Endothelial cell (in vitro differentiated cells): ENCODE data around the gene PRSS33. TPM values are rescaled to one million over a fixed set of nuclear protein-coding genes. Genes with fewer than 3 reads are reported as not detected.

Experiments
- DNase-seq: peaks from one replicate; pipeline ENCODE4 v3.0.0; 2021; ENCODE audit warnings: low spot score
- H3K27ac Mint-ChIP-seq: one replicate; pipeline ENCODE4 v1.8.0; 2021; ENCODE audit warnings: mixed read lengths, inconsistent platforms; ENCODE audit not compliant: unreplicated experiment
- H3K27me3 Mint-ChIP-seq: one replicate; pipeline ENCODE4 v1.8.0; 2021; ENCODE audit warnings: mild to moderate bottlenecking, moderate library complexity, mixed read lengths, inconsistent platforms; ENCODE audit not compliant: unreplicated experiment
- H3K36me3 Mint-ChIP-seq: one replicate; pipeline ENCODE4 v1.8.0; 2021; ENCODE audit warnings: mild to moderate bottlenecking, low read depth, mixed read lengths, inconsistent platforms; ENCODE audit not compliant: unreplicated experiment
- H3K4me1 Mint-ChIP-seq: one replicate; pipeline ENCODE4 v1.8.0; 2021; ENCODE audit warnings: mild to moderate bottlenecking, mixed read lengths, inconsistent platforms; ENCODE audit not compliant: unreplicated experiment
- H3K4me3 Mint-ChIP-seq: one replicate; pipeline ENCODE4 v1.8.0; 2021; ENCODE audit warnings: mild to moderate bottlenecking, mixed read lengths, inconsistent platforms; ENCODE audit not compliant: unreplicated experiment
- H3K9me3 Mint-ChIP-seq: one replicate; pipeline ENCODE4 v1.8.0; 2021; ENCODE audit warnings: mixed read lengths, inconsistent platforms; ENCODE audit not compliant: unreplicated experiment
- CTCF ChIP-seq: fragments of 200-600 bp; sonication (generic); IDR thresholded peaks from one replicate; pipeline ENCODE4 v1.5.0; 2021; ENCODE audit warnings: antibody characterized with exemption; ENCODE audit not compliant: unreplicated experiment
- total RNA-seq: library from RNA; stranded (reverse); fragmentation: NEBNext Ultra II Directional; extraction: Animal tissue kit (Norgen Biotek cat#: 25700); gene quantifications from one replicate; pipeline ENCODE4 v1.2.1, GENCODE V29; 2021; ENCODE audit not compliant: unreplicated experiment

Gene PRSS33
- total RNA-seq, 1 donor from 2014 or later: not detected

- no peak for DNase-seq
- Mint-ChIP-seq H3K27me3 (peaks cover 10% of the 10 kb centered on the region), H3K36me3 (no peaks in the 10 kb centered on the region), H3K9me3 (no peaks in the 10 kb centered on the region), H3K27ac (no peak overlapping the region), H3K4me1 (no peaks in the 10 kb centered on the region), H3K4me3 (no peak overlapping the region)
- no peak for TF ChIP-seq CTCF
Observed at GRCh38 chr16:2820836-2821486, 33.6 kb upstream of the PRSS33 start.

- no peak for DNase-seq
- no peaks in the 10 kb centered on the region for H3K9me3 Mint-ChIP-seq
- H3K4me1 Mint-ChIP-seq: no peaks in the 10 kb centered on the region
- H3K27me3 Mint-ChIP-seq: peaks cover 13% of the 10 kb centered on the region
- no peaks in the 10 kb centered on the region for H3K36me3 Mint-ChIP-seq
- H3K27ac Mint-ChIP-seq: no peak overlapping the region
- TF ChIP-seq CTCF: no peak
- H3K4me3 Mint-ChIP-seq: no peak overlapping the region
Observed at GRCh38 chr16:2819939-2820835, 32.8 kb upstream of the PRSS33 start.

- H3K4me3 Mint-ChIP-seq: no peak overlapping the region
- no peak for TF ChIP-seq CTCF
- no peaks in the 10 kb centered on the region for H3K36me3 Mint-ChIP-seq
- no peaks in the 10 kb centered on the region for H3K9me3 Mint-ChIP-seq
- H3K27ac Mint-ChIP-seq: no peak overlapping the region
- DNase-seq: no peak
- H3K4me1 Mint-ChIP-seq: no peaks in the 10 kb centered on the region
- H3K27me3 Mint-ChIP-seq: peaks cover 13% of the 10 kb centered on the region
Observed at GRCh38 chr16:2819179-2819938, 32.0 kb upstream of the PRSS33 start.

- Mint-ChIP-seq H3K4me1 (no peaks in the 10 kb centered on the region), H3K27ac (no peak overlapping the region), H3K27me3 (peaks cover 12% of the 10 kb centered on the region), H3K4me3 (peak overlapping the region; percentile 23), H3K36me3 (no peaks in the 10 kb centered on the region), H3K9me3 (no peaks in the 10 kb centered on the region)
- no peak for TF ChIP-seq CTCF
- DNase-seq: no peak
Observed at GRCh38 chr16:2818272-2818876, 31.0 kb upstream of the PRSS33 start.
